Tibial nerve (tissue), 4 donors: ENCODE data around the gene AFAP1L1. TPM values are rescaled to one million over a fixed set of nuclear protein-coding genes. Genes with fewer than 3 reads are reported as not detected.

Experiments used
- DNase-seq, 2 donors: peaks; one replicate each; pipeline ENCODE4 v3.0.0-alpha.2; 2019; ENCODE audit warnings: low spot score in 2 of 2
- H3K27ac ChIP-seq, 4 donors: fragments of 200-600 bp; sonication (generic) in 3 of 4; one replicate each; pipeline ENCODE4 v1.5.1; 2017 to 2019; ENCODE audit warnings: mild to moderate bottlenecking in 1 of 4
- H3K27me3 ChIP-seq, 2 donors: fragments of 200-600 bp; sonication (generic) in 1 of 2; one replicate each; pipeline versions ENCODE4 v1.5.1 to v1.6.0; 2017 to 2019
- H3K36me3 ChIP-seq, 3 donors: fragments of 200-600 bp; sonication (generic); one replicate each; pipeline ENCODE4 v1.5.1; 2018 to 2019
- H3K4me1 ChIP-seq, 4 donors: fragments of 200-600 bp; sonication (generic) in 3 of 4; one replicate each; pipeline ENCODE4 v1.5.1; 2017 to 2019
- H3K4me3 ChIP-seq, 4 donors: fragments of 200-600 bp; sonication (generic) in 3 of 4; one replicate each; pipeline ENCODE4 v1.5.1; 2017 to 2019; ENCODE audit warnings: mild to moderate bottlenecking in 1 of 4, moderate library complexity in 1 of 4
- H3K9me3 ChIP-seq, 4 donors: fragments of 200-600 bp; sonication (generic) in 3 of 4; one replicate each; pipeline ENCODE4 v1.5.1; 2017 to 2019
- CTCF ChIP-seq, 5 experiments: fragments of 200-600 bp in 3 of 5; fragments of 450-650 bp in 2 of 5; sonication (generic) in 3 of 5; IDR thresholded peaks; one replicate each; pipeline ENCODE4 v1.5.1; 2016 to 2019; ENCODE audit warnings: antibody characterized with exemption in 5 of 5, mild to moderate bottlenecking in 3 of 5, moderate library complexity in 2 of 5
- EP300 ChIP-seq, 2 donors: sonication (generic); formaldehyde crosslinking; IDR thresholded peaks; one replicate each; pipeline ENCODE4 v1.6.1; 2017; ENCODE audit warnings: antibody characterized with exemption in 2 of 2, mild to moderate bottlenecking in 1 of 2
- POLR2A ChIP-seq, 2 donors: fragments of 450-650 bp; IDR thresholded peaks; one replicate each; pipeline ENCODE4 v1.6.1; 2017; ENCODE audit warnings: antibody characterized with exemption in 2 of 2, mild to moderate bottlenecking in 2 of 2, moderate library complexity in 2 of 2
- WGBS, 2 donors: methylation state at CpG; one replicate each; pipeline ENCODE4 v1.1.5; 2018; 5-methylcytosine and 5-hydroxymethylcytosine counted together
- total RNA-seq, 4 donors: library from RNA; depleted of rRNA; stranded (reverse); fragments of >200 nt; gene quantifications; one replicate each; pipeline ENCODE4 v1.1.0, GENCODE V29; 2016

The AFAP1L1 gene
- total RNA-seq, 4 donors from 2014 or later: 40.8 to 93.5 (median 91.6) TPM

GRCh38 chr5:149297340-149298025, 25.8 kb downstream of the AFAP1L1 start:
- H3K36me3 ChIP-seq: peaks cover 0 to 36% (median 0%) of the 10 kb centered on the region in 3 donors
- no peaks in the 10 kb centered on the region for H3K27me3 ChIP-seq
- no peak overlapping the region for H3K4me3 ChIP-seq
- no peak for TF ChIP-seq POLR2A (IDR thresholded peaks at IDR 0.05)
- TF ChIP-seq EP300 (IDR thresholded peaks at IDR 0.05): no peak
- TF ChIP-seq CTCF (IDR thresholded peaks at IDR 0.05): no peak
- H3K9me3 ChIP-seq: no peaks in the 10 kb centered on the region
- H3K27ac ChIP-seq: peak overlapping the region in 1 of 4 donors; percentile 28
- peaks cover 0 to 42% (median 2%) of the 10 kb centered on the region in 4 donors for H3K4me1 ChIP-seq
- WGBS, 2 donors: 71 to 81% methylated on average over 5 of the region's 5 CpGs
- no peak for DNase-seq

GRCh38 chr5:149298163-149298562, 26.5 kb downstream of the AFAP1L1 start:
- WGBS, 2 donors: 59 to 62% methylated on average over 1 of the region's 1 CpG
- Histone ChIP-seq H3K27ac (peak overlapping the region in 1 of 4 donors; percentile 28), H3K4me3 (no peak overlapping the region), H3K27me3 (no peaks in the 10 kb centered on the region), H3K9me3 (no peaks in the 10 kb centered on the region), H3K4me1 (peaks cover 0 to 42% (median 2%) of the 10 kb centered on the region in 4 donors), H3K36me3 (peaks cover 0 to 43% (median 0%) of the 10 kb centered on the region in 3 donors)
- no peak for TF ChIP-seq POLR2A (IDR thresholded peaks at IDR 0.05)
- no peak for DNase-seq

- WGBS, 2 donors: 69% methylated on average over 5 to 11 of the region's 11 CpGs
- no peak for DNase-seq
- Histone ChIP-seq H3K9me3 (no peaks in the 10 kb centered on the region), H3K4me3 (no peak overlapping the region), H3K4me1 (peaks cover 0 to 42% (median 2%) of the 10 kb centered on the region in 4 donors), H3K36me3 (peaks cover 0 to 50% (median 0%) of the 10 kb centered on the region in 3 donors), H3K27ac (peak overlapping the region in 1 of 4 donors; percentile 64), H3K27me3 (no peaks in the 10 kb centered on the region)
- TF ChIP-seq CTCF (IDR thresholded peaks at IDR 0.05): no peak
- peak in 1 of 2 donors; percentile 75 for TF ChIP-seq EP300 (IDR thresholded peaks at IDR 0.05)
Measured at GRCh38 chr5:149298842-149299404, 27.3 kb downstream of the AFAP1L1 start.

- WGBS, 2 donors: 65 to 70% methylated on average over 12 to 13 of the region's 14 CpGs
- Histone ChIP-seq H3K9me3 (no peaks in the 10 kb centered on the region), H3K27me3 (no peaks in the 10 kb centered on the region), H3K4me3 (no peak overlapping the region), H3K36me3 (peaks cover 0 to 57% (median 0%) of the 10 kb centered on the region in 3 donors), H3K4me1 (peaks cover 0 to 42% (median 2%) of the 10 kb centered on the region in 4 donors), H3K27ac (peak overlapping the region in 1 of 4 donors; percentile 64)
- peak in 1 of 2 donors; percentile 31 for TF ChIP-seq EP300 (IDR thresholded peaks at IDR 0.05)
- no peak for TF ChIP-seq CTCF (IDR thresholded peaks at IDR 0.05)
- no peak for DNase-seq
Measured at GRCh38 chr5:149299451-149300054, 27.9 kb downstream of the AFAP1L1 start.

- WGBS, 2 donors: 90 to 91% methylated on average over 6 of the region's 6 CpGs
- Histone ChIP-seq H3K4me1 (peaks cover 0 to 36% (median 2%) of the 10 kb centered on the region in 4 donors), H3K36me3 (peaks cover 0 to 62% (median 0%) of the 10 kb centered on the region in 3 donors), H3K27me3 (no peaks in the 10 kb centered on the region), H3K4me3 (no peak overlapping the region), H3K27ac (no peak overlapping the region), H3K9me3 (no peaks in the 10 kb centered on the region)
- TF ChIP-seq EP300 (IDR thresholded peaks at IDR 0.05) (no peak), CTCF (IDR thresholded peaks at IDR 0.05) (no peak), POLR2A (IDR thresholded peaks at IDR 0.05) (no peak)
- DNase-seq: no peak
Measured at GRCh38 chr5:149300441-149300840, 28.8 kb downstream of the AFAP1L1 start.
